Activated CD8-positive, alpha-beta T cell treated with anti-CD3 and anti-CD28 coated beads for 36 hours (primary cell): ENCODE results near the gene PLAU. TPM values are rescaled to one million over a fixed set of nuclear protein-coding genes. Genes with fewer than 3 reads are reported as not detected.

Experiments used
- ATAC-seq: fragments of 200-7000 bp; cut with Tn5 transposase; one replicate; pipeline ENCODE4 v1.10.0; 2021; ENCODE audit warnings: mild to moderate bottlenecking, moderate library complexity
- CTCF ChIA-PET: fragments of 350-600 bp; sonication (Branson Sonifier 250); formaldehyde crosslinking; loops from one replicate; lab custom pipeline; 2021; ENCODE audit warnings: antibody characterized with exemption; lab: Charles Lee
- POLR2A ChIA-PET: fragments of 350-600 bp; sonication (Branson Sonifier 250); formaldehyde crosslinking; loops from one replicate; lab custom pipeline; 2021; ENCODE audit warnings: antibody characterized with exemption; lab: Charles Lee
- DNase-seq: peaks from one replicate; pipeline ENCODE4 v3.0.0-alpha.2; 2020
- H3K27ac Mint-ChIP-seq: one replicate; pipeline ENCODE4 v1.8.0; 2021; ENCODE audit warnings: mild to moderate bottlenecking, mixed read lengths
- H3K27me3 Mint-ChIP-seq: one replicate; pipeline ENCODE4 v1.8.0; 2021; ENCODE audit warnings: mixed read lengths
- H3K36me3 Mint-ChIP-seq: one replicate; pipeline ENCODE4 v1.8.0; 2021; ENCODE audit warnings: low read depth, mixed read lengths
- H3K4me1 Mint-ChIP-seq: one replicate; pipeline ENCODE4 v1.8.0; 2021; ENCODE audit warnings: low read depth, mixed read lengths
- H3K4me3 Mint-ChIP-seq: one replicate; pipeline ENCODE4 v1.8.0; 2021; ENCODE audit warnings: mild to moderate bottlenecking, moderate library complexity, mixed read lengths
- H3K9me3 Mint-ChIP-seq: one replicate; pipeline ENCODE4 v1.8.0; 2021; ENCODE audit warnings: mixed read lengths
- intact Hi-C: fragments of 100-400 bp; cut with micrococcal nuclease; formaldehyde crosslinking; loops from one replicate; pipeline ENCODE4 v1.10.0; 2022
- total RNA-seq, 2 experiments: library from RNA; stranded (reverse); gene quantifications; one replicate each; pipeline ENCODE4 v1.2.3, GENCODE V29; 2021
- TF ChIP-seq, protein P1 (sequence below): fragments of 200-600 bp; IDR thresholded peaks from one replicate; pipeline ENCODE4 v1.8.0; 2022; ENCODE audit warnings: antibody characterized with exemption, mild to moderate bottlenecking

Gene PLAU
- total RNA-seq, 2 experiments from 2014 or later: 0.41 to 0.47 TPM

DNA sequence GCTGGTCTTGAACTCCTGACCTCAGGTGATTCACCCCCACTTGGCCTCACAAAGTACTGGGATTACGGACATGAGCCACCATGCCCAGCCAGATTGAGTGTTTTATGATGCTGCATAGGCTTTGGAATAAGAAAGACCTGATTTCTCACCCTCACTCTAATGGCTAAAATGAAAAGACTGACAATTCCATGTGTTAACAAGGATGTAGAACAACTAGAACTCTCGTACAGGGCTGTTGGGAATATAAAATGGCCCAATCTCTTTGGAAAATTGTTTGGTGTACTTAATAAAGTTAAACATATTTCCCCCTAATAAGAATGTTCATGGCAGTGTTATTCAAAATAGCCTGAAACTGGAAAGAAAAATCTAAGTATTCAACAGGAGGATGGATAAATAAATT is 43.8 kb downstream of the PLAU start:
- Mint-ChIP-seq H3K27ac (no peak overlapping the region), H3K4me3 (no peak overlapping the region), H3K27me3 (no peaks in the 10 kb centered on the region), H3K9me3 (no peaks in the 10 kb centered on the region), H3K4me1 (peaks cover 35% of the 10 kb centered on the region), H3K36me3 (no peaks in the 10 kb centered on the region)
- POLR2A ChIA-PET: no interaction called here
- TF ChIP-seq, protein P1, sequence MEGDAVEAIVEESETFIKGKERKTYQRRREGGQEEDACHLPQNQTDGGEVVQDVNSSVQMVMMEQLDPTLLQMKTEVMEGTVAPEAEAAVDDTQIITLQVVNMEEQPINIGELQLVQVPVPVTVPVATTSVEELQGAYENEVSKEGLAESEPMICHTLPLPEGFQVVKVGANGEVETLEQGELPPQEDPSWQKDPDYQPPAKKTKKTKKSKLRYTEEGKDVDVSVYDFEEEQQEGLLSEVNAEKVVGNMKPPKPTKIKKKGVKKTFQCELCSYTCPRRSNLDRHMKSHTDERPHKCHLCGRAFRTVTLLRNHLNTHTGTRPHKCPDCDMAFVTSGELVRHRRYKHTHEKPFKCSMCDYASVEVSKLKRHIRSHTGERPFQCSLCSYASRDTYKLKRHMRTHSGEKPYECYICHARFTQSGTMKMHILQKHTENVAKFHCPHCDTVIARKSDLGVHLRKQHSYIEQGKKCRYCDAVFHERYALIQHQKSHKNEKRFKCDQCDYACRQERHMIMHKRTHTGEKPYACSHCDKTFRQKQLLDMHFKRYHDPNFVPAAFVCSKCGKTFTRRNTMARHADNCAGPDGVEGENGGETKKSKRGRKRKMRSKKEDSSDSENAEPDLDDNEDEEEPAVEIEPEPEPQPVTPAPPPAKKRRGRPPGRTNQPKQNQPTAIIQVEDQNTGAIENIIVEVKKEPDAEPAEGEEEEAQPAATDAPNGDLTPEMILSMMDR: no peak
- ATAC-seq (no peak), DNase-seq (no peak)
- CTCF ChIA-PET: interaction anchor here (1.2 to 8.9 kb wide), 2 partner anchors 16 to 75 kb away, joined by 8 to 77 read pairs; no protein-coding TSS in a partner anchor
- intact Hi-C loops: loop anchor here (5.0 kb wide), 1 partner anchor 123 kb away; no protein-coding TSS in a partner anchor

DNA sequence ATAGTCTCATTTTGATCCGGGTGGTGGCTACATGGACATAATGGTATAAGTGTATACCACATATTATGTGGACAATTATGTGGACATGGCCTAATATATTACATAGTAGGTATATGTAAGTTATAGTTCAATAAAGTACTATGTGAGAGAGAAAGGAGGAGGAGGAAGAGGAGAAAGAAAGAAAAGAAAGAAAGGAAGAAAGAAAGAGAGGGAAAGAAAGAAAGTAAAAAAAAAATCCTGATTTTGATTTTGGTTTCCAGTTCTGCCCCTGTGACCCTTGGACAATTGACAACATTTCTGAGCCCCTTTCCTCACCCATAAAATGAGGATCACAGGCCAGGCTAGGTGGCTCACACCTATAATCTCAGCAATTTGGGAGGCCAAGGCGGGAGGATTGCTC is 44.8 kb downstream of the PLAU start:
- H3K4me3 Mint-ChIP-seq: no peak overlapping the region
- H3K4me1 Mint-ChIP-seq: peaks cover 40% of the 10 kb centered on the region
- no peak for ATAC-seq
- no peaks in the 10 kb centered on the region for H3K9me3 Mint-ChIP-seq
- H3K27ac Mint-ChIP-seq: peak overlapping the region; percentile 64
- TF ChIP-seq, protein P1: no peak
- no peak for DNase-seq
- no peaks in the 10 kb centered on the region for H3K36me3 Mint-ChIP-seq
- CTCF ChIA-PET: interaction anchor here (0.9 to 8.9 kb wide), 6 partner anchors 10 to 162 kb away, joined by 3 to 77 read pairs (median 11); no protein-coding TSS in a partner anchor
- H3K27me3 Mint-ChIP-seq: no peaks in the 10 kb centered on the region
- intact Hi-C loops: loop anchor here (5.0 kb wide), 1 partner anchor 122 kb away; no protein-coding TSS in a partner anchor
- POLR2A ChIA-PET: no interaction called here

DNA sequence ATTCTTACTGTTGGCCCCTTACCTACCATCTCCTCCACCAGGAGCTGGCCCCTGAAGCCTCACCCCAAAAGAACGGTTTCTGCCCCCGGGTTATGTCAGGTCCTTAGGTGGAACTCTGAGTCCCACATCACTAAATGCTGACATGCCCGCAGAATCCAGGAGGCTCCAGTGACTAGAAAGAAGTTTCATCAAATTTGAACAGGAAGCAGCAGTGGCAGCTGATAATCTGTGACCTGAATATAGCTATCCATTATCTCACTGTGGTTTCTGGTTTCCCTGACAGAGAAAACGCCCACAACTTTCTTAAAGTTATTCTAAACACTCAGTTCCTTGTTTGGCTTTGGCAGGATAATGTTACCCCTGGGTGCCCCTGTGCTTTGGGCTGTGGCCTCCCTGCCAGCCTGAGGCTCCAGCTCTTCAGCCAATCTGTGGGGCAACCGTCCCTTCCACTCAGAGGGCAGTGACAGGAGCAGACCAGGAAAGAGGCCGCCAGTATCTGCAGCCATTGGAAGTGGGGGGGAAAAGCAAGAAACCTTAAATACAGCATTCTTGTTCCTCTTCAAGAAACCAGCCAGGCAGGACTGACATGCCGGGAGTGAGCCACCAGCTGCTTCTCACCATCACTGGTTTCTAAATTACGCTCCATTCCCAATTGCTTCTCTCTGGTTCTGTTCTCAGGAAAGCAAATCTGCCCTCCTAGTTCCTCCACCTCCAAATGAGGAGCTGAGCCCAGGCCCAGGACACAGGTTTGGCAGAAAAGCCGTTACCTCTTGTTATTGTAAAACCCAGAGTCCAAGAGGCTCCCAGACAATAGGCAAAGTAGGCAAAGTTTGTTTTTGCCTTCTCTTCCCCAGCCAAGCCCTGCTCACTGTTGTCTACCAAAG is 45.8 kb downstream of the PLAU start:
- TF ChIP-seq, protein P1: no peak
- Mint-ChIP-seq H3K4me1 (peaks cover 40% of the 10 kb centered on the region), H3K9me3 (no peaks in the 10 kb centered on the region), H3K36me3 (no peaks in the 10 kb centered on the region), H3K27me3 (no peaks in the 10 kb centered on the region), H3K4me3 (peak overlapping the region; percentile 38), H3K27ac (peak overlapping the region; percentile 84)
- peak; percentile 53 for DNase-seq
- CTCF ChIA-PET: interaction anchor here (0.7 to 8.9 kb wide), 33 partner anchors 10 to 597 kb away, joined by 3 to 77 read pairs (median 5); no protein-coding TSS in a partner anchor
- peak; percentile 82 for ATAC-seq
- intact Hi-C loops: loop anchor here (5.0 kb wide), 1 partner anchor 121 kb away; no protein-coding TSS in a partner anchor
- POLR2A ChIA-PET: interaction anchor here (1.1 to 1.4 kb wide), 2 partner anchors 16 to 43 kb away, joined by 3 read pairs; no protein-coding TSS in a partner anchor

DNA sequence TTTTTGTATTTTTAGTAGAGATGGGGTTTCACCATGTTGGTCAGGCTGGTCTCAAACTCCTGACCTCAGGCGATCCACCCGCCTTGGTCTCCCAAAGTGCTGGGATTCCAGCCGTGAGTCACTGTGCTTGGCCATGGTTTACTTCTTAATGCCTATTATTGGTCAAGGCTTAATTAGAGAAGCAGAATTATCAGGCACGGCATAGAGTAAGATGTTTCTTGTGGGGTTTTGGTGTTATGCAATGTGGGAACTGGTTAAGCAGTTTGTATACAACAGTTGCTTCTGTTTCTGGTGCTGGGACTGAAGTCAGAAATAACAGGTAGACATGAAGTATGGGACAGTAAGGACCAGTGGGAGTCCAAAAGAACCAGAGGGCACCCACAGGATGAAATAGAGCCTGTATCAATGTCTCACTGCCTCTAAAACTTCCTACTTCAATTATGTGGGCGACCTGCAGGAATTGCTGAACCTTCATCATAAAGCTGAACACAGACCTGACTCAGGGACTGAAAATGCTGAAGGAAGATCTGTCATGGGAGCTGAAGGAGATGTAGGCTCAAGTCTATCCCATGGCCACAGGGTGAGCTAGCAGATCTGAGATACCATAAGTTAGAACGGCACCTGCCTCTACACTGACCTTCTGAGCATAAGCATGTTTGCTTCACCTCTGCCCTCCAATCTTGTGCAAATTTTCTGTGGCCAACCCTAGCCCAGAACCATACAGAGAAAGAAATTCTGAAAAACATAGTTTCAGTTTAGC is 48.7 kb downstream of the PLAU start:
- Mint-ChIP-seq H3K36me3 (no peaks in the 10 kb centered on the region), H3K4me3 (no peak overlapping the region), H3K9me3 (no peaks in the 10 kb centered on the region), H3K27ac (no peak overlapping the region), H3K4me1 (peaks cover 34% of the 10 kb centered on the region), H3K27me3 (no peaks in the 10 kb centered on the region)
- ATAC-seq (no peak), DNase-seq (no peak)
- CTCF ChIA-PET: interaction anchor here (1.5 to 8.9 kb wide), 3 partner anchors 21 to 103 kb away, joined by 3 to 77 read pairs (median 32); no protein-coding TSS in a partner anchor
- POLR2A ChIA-PET: no interaction called here
- intact Hi-C loops: loop anchor here (5.0 kb wide), 1 partner anchor 118 kb away; no protein-coding TSS in a partner anchor
- TF ChIP-seq, protein P1: no peak
